ENCODE measurements around the gene MTSS2. TPM values are rescaled to one million over a fixed set of nuclear protein-coding genes. Genes with fewer than 3 reads are reported as not detected.

MTSS2 gene
- total RNA-seq, 1 experiment from 2014 or later: 64.1 TPM

DNA sequence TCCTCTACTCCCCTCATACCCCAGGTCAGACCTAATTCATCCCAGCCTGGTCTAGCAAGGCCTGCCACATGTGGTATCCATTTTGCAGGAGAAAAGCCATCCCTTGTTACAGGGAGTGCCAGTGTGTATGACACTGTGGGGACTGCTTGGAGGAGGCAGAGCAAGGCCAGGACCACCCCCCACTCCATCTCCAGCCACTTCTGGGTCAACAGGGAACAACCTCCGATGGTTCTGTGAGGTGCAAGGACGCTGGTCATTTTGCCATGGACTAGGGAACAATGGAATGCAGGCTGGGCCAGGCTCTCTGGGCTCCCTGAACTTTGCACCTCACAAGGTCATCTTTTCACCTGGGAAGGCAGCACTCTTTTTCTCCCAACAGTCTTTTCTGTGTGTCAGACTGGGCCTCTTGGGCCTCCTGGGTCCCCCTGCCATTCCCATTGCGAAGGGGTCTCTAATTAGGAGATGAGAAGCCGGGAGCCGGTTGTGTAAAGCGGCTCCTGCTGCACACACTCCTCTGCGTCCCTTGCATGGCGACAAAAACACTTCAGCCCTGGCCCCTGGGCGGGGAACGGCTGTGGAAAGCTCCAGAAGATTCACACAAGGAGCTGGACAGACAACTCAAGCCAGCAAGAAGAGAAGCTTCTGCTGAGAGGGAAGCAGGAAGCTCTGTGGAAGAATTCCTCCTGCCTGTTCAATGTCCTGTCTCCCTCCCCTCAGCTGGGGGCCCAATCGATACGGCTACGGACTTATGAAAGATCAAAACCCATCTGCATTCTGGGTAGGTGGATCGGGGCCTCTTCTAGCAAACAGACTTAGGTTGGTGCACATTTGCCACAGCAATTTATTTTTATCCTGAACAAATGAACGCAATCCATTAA, 38.5 kb upstream of the MTSS2 start:
- H3K27me3 ChIP-seq (replicated peaks; ENCODE audit: control insufficient read depth, insufficient read depth, low read length): no peaks in the 10 kb centered on the region
- Mint-ChIP-seq H3K9me3 (ENCODE audit: unreplicated experiment) (no peaks in the 10 kb centered on the region), H3K4me3 (ENCODE audit: unreplicated experiment) (no peak overlapping the region), H3K4me1 (ENCODE audit: low read depth, unreplicated experiment) (no peaks in the 10 kb centered on the region), H3K27me3 (ENCODE audit: insufficient read depth, unreplicated experiment) (no peaks in the 10 kb centered on the region), H3K36me3 (ENCODE audit: insufficient read depth, unreplicated experiment) (peaks cover 6% of the 10 kb centered on the region), H3K27ac (ENCODE audit: unreplicated experiment) (no peak overlapping the region)
- intact Hi-C loops (cut with micrococcal nuclease; ENCODE audit: unreplicated experiment): no loop called here
- ChIA-PET CTCF (no interaction called here), POLR2A (no interaction called here)
- no peak for TF ChIP-seq CTCF (IDR thresholded peaks at IDR 0.05; ENCODE audit: insufficient read depth in 1 of 2, low read depth in 1 of 2, low read length in 1 of 2, severe bottlenecking in 1 of 2, unreplicated experiment in 1 of 2)
- peaks cover 18% of the 10 kb centered on the region for H3K4me1 ChIP-seq
- H3K9me3 ChIP-seq: no peaks in the 10 kb centered on the region
- no peak overlapping the region for H3K4me3 ChIP-seq (ENCODE audit: low read depth, low read length)
- no peaks in the 10 kb centered on the region; the same call in none of the 2 replicates for H3K36me3 ChIP-seq (ENCODE audit: control insufficient read depth, insufficient read depth, low read length)
- no TSS peak for BruUV-seq (replicated peaks)
- DNase-seq: no peak

GRCh38 chr16:70723740-70724145, 37.9 kb upstream of the MTSS2 start:
- no peaks in the 10 kb centered on the region; the same call in none of the 2 replicates for H3K36me3 ChIP-seq (ENCODE audit: control insufficient read depth, insufficient read depth, low read length)
- peaks cover 18% of the 10 kb centered on the region for H3K4me1 ChIP-seq
- no peak overlapping the region for H3K27ac Mint-ChIP-seq (ENCODE audit: unreplicated experiment)
- H3K4me3 ChIP-seq (ENCODE audit: low read depth, low read length): no peak overlapping the region
- POLR2A ChIA-PET: no interaction called here
- no peaks in the 10 kb centered on the region for H3K9me3 Mint-ChIP-seq (ENCODE audit: unreplicated experiment)
- intact Hi-C loops (cut with micrococcal nuclease; ENCODE audit: unreplicated experiment): no loop called here
- H3K4me3 Mint-ChIP-seq (ENCODE audit: unreplicated experiment): no peak overlapping the region
- H3K36me3 Mint-ChIP-seq (ENCODE audit: insufficient read depth, unreplicated experiment): peaks cover 8% of the 10 kb centered on the region
- no peaks in the 10 kb centered on the region for H3K27me3 Mint-ChIP-seq (ENCODE audit: insufficient read depth, unreplicated experiment)
- no peaks in the 10 kb centered on the region for H3K27me3 ChIP-seq (replicated peaks; ENCODE audit: control insufficient read depth, insufficient read depth, low read length)
- no peak for TF ChIP-seq CTCF (IDR thresholded peaks at IDR 0.05; ENCODE audit: insufficient read depth in 1 of 2, low read depth in 1 of 2, low read length in 1 of 2, severe bottlenecking in 1 of 2, unreplicated experiment in 1 of 2)
- BruUV-seq (replicated peaks): no TSS peak
- no peak for DNase-seq
- H3K4me1 Mint-ChIP-seq (ENCODE audit: low read depth, unreplicated experiment): no peaks in the 10 kb centered on the region
- H3K9me3 ChIP-seq: no peaks in the 10 kb centered on the region
- CTCF ChIA-PET: no interaction called here

- H3K9me3 Mint-ChIP-seq (ENCODE audit: unreplicated experiment): no peaks in the 10 kb centered on the region
- H3K27ac Mint-ChIP-seq (ENCODE audit: unreplicated experiment): no peak overlapping the region
- ChIA-PET CTCF (interaction anchor here (0.8 kb wide), 1 partner anchor 17 kb away, joined by 3 read pairs; no protein-coding TSS in a partner anchor), POLR2A (no interaction called here)
- peaks cover 8% of the 10 kb centered on the region for H3K36me3 Mint-ChIP-seq (ENCODE audit: insufficient read depth, unreplicated experiment)
- no peaks in the 10 kb centered on the region for H3K4me1 Mint-ChIP-seq (ENCODE audit: low read depth, unreplicated experiment)
- Histone ChIP-seq H3K27me3 (replicated peaks; ENCODE audit: control insufficient read depth, insufficient read depth, low read length) (no peaks in the 10 kb centered on the region), H3K4me1 (peaks cover 18% of the 10 kb centered on the region), H3K9me3 (no peaks in the 10 kb centered on the region), H3K4me3 (ENCODE audit: low read depth, low read length) (no peak overlapping the region), H3K36me3 (ENCODE audit: control insufficient read depth, insufficient read depth, low read length) (no peaks in the 10 kb centered on the region; the same call in none of the 2 replicates)
- intact Hi-C loops (cut with micrococcal nuclease; ENCODE audit: unreplicated experiment): no loop called here
- TF ChIP-seq CTCF (IDR thresholded peaks at IDR 0.05; ENCODE audit: insufficient read depth in 1 of 2, low read depth in 1 of 2, low read length in 1 of 2, severe bottlenecking in 1 of 2, unreplicated experiment in 1 of 2): no peak
- H3K4me3 Mint-ChIP-seq (ENCODE audit: unreplicated experiment): no peak overlapping the region
- BruUV-seq (replicated peaks): no TSS peak
- no peaks in the 10 kb centered on the region for H3K27me3 Mint-ChIP-seq (ENCODE audit: insufficient read depth, unreplicated experiment)
- no peak for DNase-seq
These were observed 35.5 kb upstream of the MTSS2 start for GRCh38 chr16:70721202-70721963.

All from Caco-2 (cell line).